H9 (cell line): ENCODE data around the gene ANKRD30A. TPM values are rescaled to one million over a fixed set of nuclear protein-coding genes. Genes with fewer than 3 reads are reported as not detected.
"Not testable (repeated sequence)": the region's sequence is repeated elsewhere in the genome, so short reads cannot be mapped to it uniquely, and the experiment has no call there.

ENCODE experiments used
- DNase-seq: peaks from one replicate; pipeline ENCODE4 v3.0.0-alpha.2; 2017
- H2AFZ ChIP-seq: one replicate; pipeline ENCODE4 v1.6.1; 2013; ENCODE audit warnings: mild to moderate bottlenecking, low read length, control low read depth, moderate library complexity
- H2AK5ac ChIP-seq: 2 replicates; pipeline ENCODE4 v1.6.1; 2013; ENCODE audit warnings: low read length, control low read depth, mixed read lengths; ENCODE audit not compliant: insufficient read length
- H2BK120ac ChIP-seq: one replicate; pipeline ENCODE4 v1.6.1; 2013; ENCODE audit warnings: low read depth, mild to moderate bottlenecking, low read length, control low read depth, inconsistent platforms; ENCODE audit not compliant: poor library complexity, severe bottlenecking
- H2BK12ac ChIP-seq: 2 replicates; pipeline ENCODE4 v1.6.1; 2013; ENCODE audit warnings: low read length, control low read depth, mixed read lengths, low read depth; ENCODE audit not compliant: insufficient read length
- H2BK15ac ChIP-seq: 2 replicates; pipeline ENCODE4 v1.6.1; 2013; ENCODE audit warnings: low read depth, low read length, control low read depth
- H2BK20ac ChIP-seq: one replicate; pipeline ENCODE4 v1.6.1; 2013; ENCODE audit warnings: low read depth, mild to moderate bottlenecking, low read length, control low read depth, inconsistent platforms; ENCODE audit not compliant: poor library complexity, severe bottlenecking
- H2BK5ac ChIP-seq: 2 replicates; pipeline ENCODE4 v1.6.1; 2013; ENCODE audit warnings: low read length, control low read depth, mixed read lengths; ENCODE audit not compliant: insufficient read length
- H3K14ac ChIP-seq: 2 replicates; pipeline ENCODE4 v1.6.1; 2013; ENCODE audit warnings: low read length, control low read depth; ENCODE audit not compliant: insufficient read depth
- H3K18ac ChIP-seq: 2 replicates; pipeline ENCODE4 v1.6.1; 2013; ENCODE audit warnings: low read depth, mild to moderate bottlenecking, mixed read lengths, low read length, control low read depth; ENCODE audit not compliant: insufficient read length
- H3K23ac ChIP-seq: 2 replicates; pipeline ENCODE4 v1.6.1; 2013; ENCODE audit warnings: low read length, control low read depth, mixed read lengths, low read depth; ENCODE audit not compliant: insufficient read length
- H3K23me2 ChIP-seq: 2 replicates; pipeline ENCODE4 v1.6.1; 2013; ENCODE audit warnings: low read depth, mild to moderate bottlenecking, mixed read lengths, low read length, control low read depth; ENCODE audit not compliant: insufficient read length, poor library complexity, severe bottlenecking
- H3K27ac ChIP-seq: 2 replicates; pipeline ENCODE4 v1.5.1; 2013; ENCODE audit warnings: low read length, control low read depth, mixed read lengths, low read depth; ENCODE audit not compliant: insufficient read length
- H3K27me3 ChIP-seq: 2 replicates; pipeline ENCODE4 v1.6.1; 2013; ENCODE audit warnings: low read length, control low read depth, inconsistent platforms; ENCODE audit not compliant: insufficient read depth
- H3K4ac ChIP-seq: 2 replicates; pipeline ENCODE4 v1.6.1; 2013; ENCODE audit warnings: low read depth, mild to moderate bottlenecking, control low read depth, inconsistent platforms, low read length, moderate library complexity
- H3K4me1 ChIP-seq: 2 replicates; pipeline ENCODE4 v1.6.1; 2013; ENCODE audit warnings: low read length, control low read depth, inconsistent platforms; ENCODE audit not compliant: insufficient read depth
- H3K4me2 ChIP-seq: 2 replicates; pipeline ENCODE4 v1.6.1; 2013; ENCODE audit warnings: low read length, control low read depth, mixed read lengths; ENCODE audit not compliant: insufficient read length, insufficient read depth
- H3K56ac ChIP-seq: 2 replicates; pipeline ENCODE4 v1.6.1; 2013; ENCODE audit warnings: low read depth, mild to moderate bottlenecking, mixed read lengths, low read length, control low read depth; ENCODE audit not compliant: insufficient read length
- H3K79me1 ChIP-seq: 2 replicates; pipeline ENCODE4 v1.6.1; 2013; ENCODE audit warnings: low read depth, mild to moderate bottlenecking, moderate library complexity, low read length, control low read depth, inconsistent platforms; ENCODE audit not compliant: insufficient read depth, poor library complexity, severe bottlenecking
- H3K79me2 ChIP-seq: 2 replicates; pipeline ENCODE4 v1.6.1; 2013; ENCODE audit warnings: low read length, control low read depth, inconsistent platforms; ENCODE audit not compliant: insufficient read depth
- H3K9ac ChIP-seq: 2 replicates; pipeline ENCODE4 v1.6.1; 2013; ENCODE audit warnings: low read length, control low read depth, mixed read lengths; ENCODE audit not compliant: insufficient read length; ENCODE audit errors: extremely low read depth
- H3K9me3 ChIP-seq: one replicate; pipeline ENCODE4 v1.6.1; 2013; ENCODE audit warnings: low read depth, low read length, inconsistent platforms; ENCODE audit not compliant: control insufficient read depth
- H3T11ph ChIP-seq: one replicate; pipeline ENCODE4 v1.6.1; 2013; ENCODE audit warnings: mild to moderate bottlenecking, low read length, control low read depth, inconsistent platforms
- H4K20me1 ChIP-seq: one replicate; pipeline ENCODE4 v1.6.1; 2013; ENCODE audit not compliant: control insufficient read depth, insufficient read length, insufficient read depth
- H4K5ac ChIP-seq: 2 replicates; pipeline ENCODE4 v1.6.1; 2013; ENCODE audit warnings: low read depth, mild to moderate bottlenecking, mixed read lengths, low read length, control low read depth; ENCODE audit not compliant: insufficient read length
- H4K8ac ChIP-seq: replicated peaks from 2 replicates; pipeline ENCODE4 v1.6.1; 2013; ENCODE audit warnings: low read length, control low read depth, mixed read lengths, low read depth; ENCODE audit not compliant: insufficient read length
- H4K91ac ChIP-seq: 2 replicates; pipeline ENCODE4 v1.6.1; 2013; ENCODE audit warnings: low read depth, mild to moderate bottlenecking, moderate library complexity, mixed read lengths, low read length, control low read depth; ENCODE audit not compliant: insufficient read length
- H3K27ac Mint-ChIP-seq, 3 experiments: 2 replicates in 2 of 3; 3 replicates in 1 of 3; pipeline ENCODE4 v1.8.0; 2020 to 2021; ENCODE audit warnings: mixed read lengths in 3 of 3, mild to moderate bottlenecking in 1 of 3, moderate library complexity in 1 of 3
- H3K27me3 Mint-ChIP-seq: 2 replicates; pipeline ENCODE4 v1.8.0; 2021; ENCODE audit warnings: low read depth, mild to moderate bottlenecking, moderate library complexity, mixed read lengths
- H3K36me3 Mint-ChIP-seq, 3 experiments: 2 replicates in 2 of 3; 3 replicates in 1 of 3; pipeline ENCODE4 v1.8.0; 2020 to 2021; ENCODE audit warnings: low read depth in 3 of 3, mixed read lengths in 3 of 3; ENCODE audit not compliant: insufficient read depth in 1 of 3
- H3K4me1 Mint-ChIP-seq, 2 experiments: 2 replicates each; pipeline ENCODE4 v1.8.0; 2020; ENCODE audit warnings: mixed read lengths in 2 of 2
- H3K4me3 Mint-ChIP-seq, 2 experiments: 2 replicates in 1 of 2; 3 replicates in 1 of 2; pipeline ENCODE4 v1.8.0; 2020 to 2021; ENCODE audit warnings: mild to moderate bottlenecking in 2 of 2, mixed read lengths in 2 of 2, moderate library complexity in 1 of 2
- H3K9me3 Mint-ChIP-seq, 2 experiments: 2 replicates in 1 of 2; 3 replicates in 1 of 2; pipeline ENCODE4 v1.8.0; 2020; ENCODE audit warnings: mild to moderate bottlenecking in 2 of 2, mixed read lengths in 2 of 2, moderate library complexity in 1 of 2
- WGBS: extraction: QIAGEN DNeasy Blood & Tissue Kit; methylation state at CpG from one replicate; pipeline ENCODE4 v1.1.7; 2013; ENCODE audit warnings: missing lambda C conversion rate, low lambda C conversion rate, mixed read lengths; ENCODE audit not compliant: insufficient read length; ENCODE audit errors: extremely low coverage; 5-methylcytosine and 5-hydroxymethylcytosine counted together
- total RNA-seq: library from RNA; stranded (reverse); gene quantifications from 2 replicates; pipeline ENCODE4 v1.2.1, GENCODE V29; 2021

Gene ANKRD30A
- total RNA-seq, 1 experiment from 2014 or later, result not detected

DNA sequence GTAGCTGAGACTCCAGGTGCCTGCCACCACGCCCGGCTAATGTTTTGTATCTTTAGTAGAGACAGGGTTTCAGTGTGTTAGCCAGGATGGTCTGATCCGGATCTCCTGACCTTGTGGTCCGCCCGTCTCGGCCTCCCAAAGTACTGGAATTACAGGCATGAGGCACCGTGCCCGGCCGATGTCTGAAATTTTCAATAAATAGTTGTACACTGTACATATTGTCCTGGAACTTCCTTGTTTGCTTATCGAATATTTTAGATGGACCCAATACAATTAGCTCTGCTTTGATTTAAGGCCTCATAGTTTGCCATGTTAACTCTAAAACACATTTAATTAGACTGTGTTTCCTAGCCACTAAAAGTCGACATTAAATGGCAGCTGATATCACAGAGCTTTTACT, 57.3 kb downstream of the ANKRD30A start:
- H3K9me3 Mint-ChIP-seq, result peaks cover 13 to 14% of the 10 kb centered on the region in 2 experiments
- not testable (repeated sequence) for H2AFZ ChIP-seq, H3K27me3 Mint-ChIP-seq, H2BK5ac ChIP-seq, DNase-seq, H3K27me3 ChIP-seq, H2BK120ac ChIP-seq, H3T11ph ChIP-seq, H3K9ac ChIP-seq, H3K23ac ChIP-seq, H4K8ac ChIP-seq, H4K91ac ChIP-seq, H3K56ac ChIP-seq, H3K18ac ChIP-seq, H3K4me2 ChIP-seq, H3K4me3 Mint-ChIP-seq, H2BK20ac ChIP-seq, H3K14ac ChIP-seq, H3K27ac Mint-ChIP-seq, H3K79me2 ChIP-seq, H3K4me1 Mint-ChIP-seq, H4K20me1 ChIP-seq, H2BK15ac ChIP-seq, H3K36me3 Mint-ChIP-seq, H4K5ac ChIP-seq, H3K23me2 ChIP-seq, H3K9me3 ChIP-seq, H3K79me1 ChIP-seq, H2BK12ac ChIP-seq, H3K4me1 ChIP-seq, H2AK5ac ChIP-seq, H3K27ac ChIP-seq, H3K4ac ChIP-seq
- no CpG with 5 or more reads among the region's 11 CpGs for WGBS
